Neural crest cell (in vitro differentiated cells): ENCODE data around the gene DSC2. TPM values are rescaled to one million over a fixed set of nuclear protein-coding genes. Genes with fewer than 3 reads are reported as not detected.

Experiments
- DNase-seq: peaks from one replicate; pipeline ENCODE4 v3.0.0; 2021; ENCODE audit warnings: low read depth, mixed read lengths, low spot score
- H3K27ac Mint-ChIP-seq: one replicate; pipeline ENCODE4 v1.8.0; 2021; ENCODE audit warnings: mild to moderate bottlenecking, mixed read lengths; ENCODE audit not compliant: unreplicated experiment
- H3K27me3 Mint-ChIP-seq: 2 replicates; pipeline ENCODE4 v1.8.0; 2021; ENCODE audit warnings: low read depth, mild to moderate bottlenecking, mixed read lengths
- H3K36me3 Mint-ChIP-seq: 2 replicates; pipeline ENCODE4 v1.8.0; 2021; ENCODE audit warnings: low read depth, mild to moderate bottlenecking, mixed read lengths
- H3K4me1 Mint-ChIP-seq: 2 replicates; pipeline ENCODE4 v1.8.0; 2021; ENCODE audit warnings: mixed read lengths
- H3K4me3 Mint-ChIP-seq: one replicate; pipeline ENCODE4 v1.8.0; 2021; ENCODE audit warnings: mild to moderate bottlenecking, mixed read lengths
- H3K9me3 Mint-ChIP-seq: 2 replicates; pipeline ENCODE4 v1.8.0; 2021; ENCODE audit warnings: mixed read lengths
- total RNA-seq: library from RNA; stranded (reverse); gene quantifications from 2 replicates; pipeline ENCODE4 v1.2.1, GENCODE V29; 2021
- TF ChIP-seq, protein P1 (sequence below): fragments of 200-600 bp; sonication (generic); conservative IDR thresholded peaks from 2 replicates; pipeline ENCODE4 v1.5.0; 2021; ENCODE audit warnings: antibody characterized with exemption, mild to moderate bottlenecking

Gene DSC2
- total RNA-seq, 1 donor from 2014 or later: 9.8 TPM

DNA sequence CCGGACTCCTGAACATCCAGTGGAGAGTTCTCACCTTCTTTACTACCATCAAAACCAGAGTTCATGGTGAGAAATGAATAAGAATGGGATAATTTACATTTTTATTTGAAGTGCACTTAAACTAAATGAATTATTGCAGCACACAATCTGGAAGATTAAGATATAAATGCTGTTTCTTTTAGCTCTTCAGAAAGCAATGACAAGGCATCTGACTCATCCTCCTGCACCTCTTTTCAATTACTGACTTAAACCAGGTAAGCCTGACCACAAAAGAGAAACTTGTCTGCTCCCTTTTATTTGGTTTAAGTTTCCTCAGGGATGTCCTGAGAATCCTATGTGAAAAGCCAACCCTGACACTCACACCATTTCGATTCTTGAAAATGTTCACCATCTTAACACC, 720 bp upstream of the DSC2 start:
- Mint-ChIP-seq H3K4me3 (peak overlapping the region; percentile 90), H3K27ac (no peak overlapping the region), H3K9me3 (no peaks in the 10 kb centered on the region), H3K4me1 (peaks cover 24% of the 10 kb centered on the region), H3K27me3 (peaks cover 31% of the 10 kb centered on the region), H3K36me3 (no peaks in the 10 kb centered on the region)
- TF ChIP-seq, protein P1, sequence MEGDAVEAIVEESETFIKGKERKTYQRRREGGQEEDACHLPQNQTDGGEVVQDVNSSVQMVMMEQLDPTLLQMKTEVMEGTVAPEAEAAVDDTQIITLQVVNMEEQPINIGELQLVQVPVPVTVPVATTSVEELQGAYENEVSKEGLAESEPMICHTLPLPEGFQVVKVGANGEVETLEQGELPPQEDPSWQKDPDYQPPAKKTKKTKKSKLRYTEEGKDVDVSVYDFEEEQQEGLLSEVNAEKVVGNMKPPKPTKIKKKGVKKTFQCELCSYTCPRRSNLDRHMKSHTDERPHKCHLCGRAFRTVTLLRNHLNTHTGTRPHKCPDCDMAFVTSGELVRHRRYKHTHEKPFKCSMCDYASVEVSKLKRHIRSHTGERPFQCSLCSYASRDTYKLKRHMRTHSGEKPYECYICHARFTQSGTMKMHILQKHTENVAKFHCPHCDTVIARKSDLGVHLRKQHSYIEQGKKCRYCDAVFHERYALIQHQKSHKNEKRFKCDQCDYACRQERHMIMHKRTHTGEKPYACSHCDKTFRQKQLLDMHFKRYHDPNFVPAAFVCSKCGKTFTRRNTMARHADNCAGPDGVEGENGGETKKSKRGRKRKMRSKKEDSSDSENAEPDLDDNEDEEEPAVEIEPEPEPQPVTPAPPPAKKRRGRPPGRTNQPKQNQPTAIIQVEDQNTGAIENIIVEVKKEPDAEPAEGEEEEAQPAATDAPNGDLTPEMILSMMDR: no peak
- no peak for DNase-seq

- no peaks in the 10 kb centered on the region for H3K36me3 Mint-ChIP-seq
Measured at GRCh38 chr18:31101183-31102024, 817 bp downstream of the DSC2 start.

GRCh38 chr18:31100436-31101182, 1.6 kb downstream of the DSC2 start:
- Mint-ChIP-seq H3K4me3 (peak overlapping the region; percentile 92), H3K9me3 (no peaks in the 10 kb centered on the region), H3K36me3 (no peaks in the 10 kb centered on the region), H3K27ac (peak overlapping the region; percentile 91), H3K27me3 (peaks cover 31% of the 10 kb centered on the region), H3K4me1 (peaks cover 24% of the 10 kb centered on the region)
- no peak for DNase-seq
- TF ChIP-seq, protein P1: no peak

More at GRCh38 chr18:31101183-31102024, 817 bp downstream of the DSC2 start:
- Mint-ChIP-seq H3K27ac (peak overlapping the region; percentile 91), H3K27me3 (peaks cover 31% of the 10 kb centered on the region), H3K4me3 (peak overlapping the region; percentile 92), H3K4me1 (peaks cover 24% of the 10 kb centered on the region), H3K9me3 (no peaks in the 10 kb centered on the region)
- TF ChIP-seq, protein P1: peak; percentile 40
- DNase-seq: peak; percentile 51

DNA sequence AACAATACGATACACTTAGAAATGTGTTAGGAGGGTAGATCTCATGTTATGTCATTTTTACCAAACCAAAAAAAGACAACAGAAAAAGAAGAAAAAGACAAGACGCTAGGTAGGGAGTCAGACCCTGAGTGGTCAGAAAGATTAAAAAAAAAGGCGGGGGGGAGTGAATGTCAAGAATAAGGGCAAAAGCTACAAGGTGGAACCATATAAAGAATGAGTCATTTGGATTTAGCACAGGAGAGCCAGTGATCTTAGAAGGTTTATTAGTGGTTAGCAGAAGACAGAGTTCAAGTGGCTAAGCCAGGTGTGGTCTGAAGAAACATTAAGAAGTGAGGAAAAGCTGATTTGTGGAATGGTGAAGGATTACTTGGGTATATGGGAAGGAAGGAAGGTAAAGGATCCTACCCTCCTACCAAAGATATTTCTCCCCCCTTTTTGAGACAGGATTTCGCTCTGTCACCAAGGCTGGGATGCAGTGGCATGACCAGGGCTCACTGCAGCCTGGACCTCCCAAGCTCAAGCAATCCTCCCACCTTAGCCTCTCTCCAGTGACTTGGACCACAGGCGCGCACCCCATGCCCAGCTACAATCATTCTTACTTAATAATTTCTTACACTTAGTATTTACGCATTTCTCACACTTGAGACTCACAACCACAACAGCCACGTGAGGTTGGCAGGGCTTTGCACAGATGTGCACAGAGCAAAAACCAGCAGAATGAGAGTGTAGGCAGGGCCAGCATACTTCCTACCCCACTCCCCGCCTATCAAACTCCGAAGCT, 2.6 kb downstream of the DSC2 start:
- no peak for DNase-seq
- Mint-ChIP-seq H3K27me3 (peaks cover 29% of the 10 kb centered on the region), H3K27ac (no peak overlapping the region), H3K4me3 (peak overlapping the region; percentile 92), H3K36me3 (no peaks in the 10 kb centered on the region), H3K4me1 (peaks cover 24% of the 10 kb centered on the region), H3K9me3 (no peaks in the 10 kb centered on the region)
- TF ChIP-seq, protein P1: no peak

GRCh38 chr18:31098878-31099277, 3.3 kb downstream of the DSC2 start:
- TF ChIP-seq, protein P1: no peak
- Mint-ChIP-seq H3K4me1 (peaks cover 24% of the 10 kb centered on the region), H3K36me3 (no peaks in the 10 kb centered on the region), H3K27me3 (peaks cover 29% of the 10 kb centered on the region), H3K9me3 (no peaks in the 10 kb centered on the region), H3K4me3 (peak overlapping the region; percentile 92), H3K27ac (no peak overlapping the region)
- DNase-seq: no peak
